Endothelial cell of umbilical vein (primary cell): ENCODE measurements around the gene ANKRD34A. TPM values are rescaled to one million over a fixed set of nuclear protein-coding genes. Genes with fewer than 3 reads are reported as not detected.

Experiments used
- BruUV-seq: library from RNA; stranded (reverse); fragments of 400-500 nt; replicated peaks from 2 replicates; lab custom pipeline; 2021; lab: Mats Ljungman, UMichigan
- CTCF ChIA-PET: fragments of 300-600, 350-600 bp; sonication (Branson Sonifier 250); formaldehyde crosslinking; loops from one replicate; lab custom pipeline; 2021; ENCODE audit warnings: antibody characterized with exemption, inconsistent platforms; lab: Charles Lee
- POLR2A ChIA-PET: fragments of 300-600, 350-600 bp; sonication (Branson Sonifier 250); formaldehyde crosslinking; loops from one replicate; lab custom pipeline; 2021; ENCODE audit warnings: antibody characterized with exemption, inconsistent platforms; lab: Charles Lee
- DNase-seq: peaks from one replicate; pipeline ENCODE4 v3.0.0-alpha.2; 2011; ENCODE audit warnings: low read depth, low spot score
- FAIRE-seq: peaks from 2 replicates; lab custom pipeline; 2011; peaks lifted over from hg19 to GRCh38; lab: Jason Lieb, UNC
- H2AFZ ChIP-seq: 2 replicates; pipeline ENCODE4 v1.6.0; 2012; ENCODE audit warnings: low read depth, low read length, control low read depth, inconsistent platforms
- H3K27ac ChIP-seq: 2 replicates; pipeline ENCODE4 v1.5.1; 2011; ENCODE audit warnings: low read depth, mild to moderate bottlenecking, control low read depth, low read length, moderate library complexity; ENCODE audit not compliant: insufficient read depth
- H3K27me3 ChIP-seq, 2 experiments: 2 replicates each; pipeline versions ENCODE4 v1.6.0 to v1.6.1; 2011; ENCODE audit warnings: low read length in 2 of 2, mixed read lengths in 1 of 2; ENCODE audit not compliant: control insufficient read depth in 2 of 2, insufficient read depth in 2 of 2
- H3K36me3 ChIP-seq, 2 experiments: 2 replicates in 1 of 2; 3 replicates in 1 of 2; pipeline ENCODE4 v1.5.1; 2011; ENCODE audit warnings: low read length in 2 of 2, mild to moderate bottlenecking in 1 of 2, moderate library complexity in 1 of 2; ENCODE audit not compliant: control insufficient read depth in 2 of 2, insufficient read depth in 2 of 2; ENCODE audit errors: extremely low read depth in 1 of 2
- H3K4me1 ChIP-seq: 3 replicates; pipeline ENCODE4 v1.5.1; 2011; ENCODE audit warnings: mild to moderate bottlenecking, low read length; ENCODE audit not compliant: control insufficient read depth, insufficient read depth; ENCODE audit errors: extremely low read depth
- H3K4me2 ChIP-seq: 2 replicates; pipeline ENCODE4 v1.6.1; 2011; ENCODE audit warnings: low read length, control low read depth, mixed read lengths; ENCODE audit not compliant: insufficient read depth
- H3K4me3 ChIP-seq, 3 experiments: fragments of 200-600 bp in 1 of 3; sonication (generic), shearing (Covaris generic) in 1 of 3; replicated peaks in 1 of 3; 2 replicates each; pipeline ENCODE4 v1.5.1; 2011 to 2016; ENCODE audit warnings: control low read depth in 3 of 3, low read length in 3 of 3, mild to moderate bottlenecking in 2 of 3, inconsistent platforms in 1 of 3, low read depth in 1 of 3, moderate library complexity in 1 of 3; ENCODE audit not compliant: insufficient read depth in 1 of 3
- H3K79me2 ChIP-seq: 2 replicates; pipeline ENCODE4 v1.6.0; 2012; ENCODE audit warnings: low read length, inconsistent platforms; ENCODE audit not compliant: control insufficient read depth, insufficient read depth
- H3K9ac ChIP-seq: replicated peaks from 2 replicates; pipeline ENCODE3; 2011; ENCODE audit warnings: low read length, control low read depth; ENCODE audit not compliant: insufficient read depth; ENCODE audit errors: extremely low read depth
- H3K9me1 ChIP-seq: replicated peaks from 3 replicates; pipeline ENCODE4 v1.6.0; 2011; ENCODE audit warnings: mild to moderate bottlenecking, low read length; ENCODE audit not compliant: control insufficient read depth, insufficient read depth; ENCODE audit errors: extremely low read depth
- H3K9me3 ChIP-seq: replicated peaks from 2 replicates; pipeline ENCODE4 v1.5.1; 2012; ENCODE audit warnings: low read length, inconsistent platforms; ENCODE audit not compliant: control insufficient read depth, insufficient read depth
- H4K20me1 ChIP-seq: replicated peaks from 2 replicates; pipeline ENCODE3; 2011; ENCODE audit warnings: mild to moderate bottlenecking, low read length; ENCODE audit not compliant: control insufficient read depth, insufficient read depth; ENCODE audit errors: extremely low read depth
- EZH2 ChIP-seq: IDR thresholded peaks from 2 replicates; pipeline ENCODE4 v1.6.1; 2012; ENCODE audit warnings: borderline replicate concordance, low read depth, mild to moderate bottlenecking, moderate library complexity, low read length, inconsistent platforms; ENCODE audit not compliant: severe bottlenecking
- FOS ChIP-seq: IDR thresholded peaks from 2 replicates; pipeline ENCODE4 v1.6.1; 2011; ENCODE audit warnings: mild to moderate bottlenecking, low read length, moderate library complexity, borderline replicate concordance; ENCODE audit not compliant: insufficient read depth
- GATA2 ChIP-seq: IDR thresholded peaks from 2 replicates; pipeline ENCODE4 v1.7.0; 2011; ENCODE audit warnings: low read depth, mild to moderate bottlenecking, moderate library complexity, mixed read lengths, low read length; ENCODE audit not compliant: insufficient read length, insufficient read depth
- JUN ChIP-seq: IDR thresholded peaks from 2 replicates; pipeline ENCODE4 v1.6.1; 2011; ENCODE audit warnings: borderline replicate concordance, low read depth; ENCODE audit not compliant: insufficient read length, insufficient read depth
- MYC ChIP-seq: IDR thresholded peaks from one replicate; pipeline ENCODE4 v1.6.1; 2011; ENCODE audit warnings: mild to moderate bottlenecking, low read depth, low read length
- POLR2A ChIP-seq: IDR thresholded peaks from 2 replicates; pipeline ENCODE4 v1.6.1; 2012; ENCODE audit warnings: low read depth, mild to moderate bottlenecking, control low read depth, low read length
- POLR2AphosphoS5 ChIP-seq: IDR thresholded peaks from 2 replicates; pipeline ENCODE4 v1.6.1; 2012; ENCODE audit warnings: low read depth, mild to moderate bottlenecking, control low read depth, low read length, moderate library complexity; ENCODE audit not compliant: insufficient read depth
- dilution Hi-C: fragments of 300-500 bp; cut with MboI; formaldehyde crosslinking; loops from one replicate; pipeline ENCODE4 v1.15.0; 2019; ENCODE audit warnings: low sequenced_read_pairs; ENCODE audit not compliant: extremely low pct_ligation_motif_present
- intact Hi-C: fragments of 100-400 bp; cut with micrococcal nuclease; formaldehyde crosslinking; loops from one replicate; pipeline ENCODE4 v1.10.0; 2022
- polyA plus RNA-seq, 4 experiments: library from polyadenylated mRNA; depleted of rRNA in 3 of 4; stranded (reverse) in 3 of 4; unstranded in 1 of 4; fragments of >200 nt; gene quantifications; 2 replicates each; pipeline versions ENCODE4 v1.2.1 to v1.2.3, GENCODE V29; 2011 to 2012; ENCODE audit warnings: missing spikeins in 1 of 4
- total RNA-seq: library from RNA; stranded (reverse); gene quantifications from 2 replicates; pipeline ENCODE4 v1.2.3, GENCODE V29; 2021
- TF ChIP-seq, protein P1 (sequence below), 2 donors: IDR thresholded peaks; 1 replicate in 1 of 2; 2 replicates in 1 of 2; pipeline ENCODE4 v1.5.1; 2011; ENCODE audit warnings: low read length in 2 of 2, mild to moderate bottlenecking in 2 of 2, moderate library complexity in 2 of 2, control low read depth in 1 of 2, inconsistent platforms in 1 of 2, low read depth in 1 of 2; ENCODE audit not compliant: insufficient read depth in 1 of 2; ENCODE audit errors: extremely low read depth in 1 of 2
- TF ChIP-seq, protein P2 (sequence below): IDR thresholded peaks from 2 replicates; pipeline ENCODE4 v1.6.1; 2011; ENCODE audit not compliant: insufficient read depth, insufficient read length

Gene ANKRD34A
- total and polyA plus RNA-seq, 2 donors (not counting 3 experiments of a cell fraction or from before 2014, with no cell fraction given): 0.24 to 0.43 TPM

DNA sequence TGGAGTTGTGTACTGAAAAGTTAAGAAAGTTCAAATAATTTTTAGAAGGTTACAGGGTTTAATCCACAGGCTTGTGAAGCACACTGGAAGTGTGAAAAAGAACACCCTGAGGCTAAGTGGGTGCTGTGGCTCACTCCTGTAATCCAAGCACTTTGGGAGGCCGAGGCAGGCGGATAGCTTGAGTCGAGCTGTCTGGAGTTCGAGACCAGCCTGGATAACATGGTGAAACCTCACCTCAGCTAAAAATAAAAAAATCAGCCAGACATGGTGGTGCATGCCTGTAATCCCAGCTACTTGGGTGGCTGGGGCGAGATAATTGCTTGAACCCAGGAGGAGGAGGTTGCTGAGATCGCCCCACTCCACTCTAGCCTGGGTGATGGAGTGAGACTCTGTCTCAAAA is 22.2 kb upstream of the ANKRD34A start:
- FAIRE-seq (no peak), DNase-seq (no peak)
- Histone ChIP-seq H3K27ac (no peak overlapping the region), H3K9me3 (no peaks in the 10 kb centered on the region), H2AFZ (no peak overlapping the region), H4K20me1 (no peaks in the 10 kb centered on the region), H3K79me2 (no peaks in the 10 kb centered on the region), H3K9ac (no peak overlapping the region), H3K4me1 (peaks cover 12% of the 10 kb centered on the region), H3K36me3 (no peaks in the 10 kb centered on the region), H3K27me3 (no peaks in the 10 kb centered on the region), H3K4me3 (no peak overlapping the region), H3K9me1 (no peaks in the 10 kb centered on the region), H3K4me2 (no peak overlapping the region)
- intact Hi-C loops: no loop called here
- CTCF ChIA-PET: interaction anchor here (20.0 kb wide), 1 partner anchor 20 kb away, joined by 496 read pairs; no protein-coding TSS in a partner anchor
- no TSS peak for BruUV-seq
- dilution Hi-C loops: no loop called here
- TF ChIP-seq GATA2 (no peak), POLR2AphosphoS5 (no peak), JUN (no peak), EZH2 (no peak), MYC (no peak), FOS (no peak), POLR2A (no peak)
- TF ChIP-seq, protein P1, sequence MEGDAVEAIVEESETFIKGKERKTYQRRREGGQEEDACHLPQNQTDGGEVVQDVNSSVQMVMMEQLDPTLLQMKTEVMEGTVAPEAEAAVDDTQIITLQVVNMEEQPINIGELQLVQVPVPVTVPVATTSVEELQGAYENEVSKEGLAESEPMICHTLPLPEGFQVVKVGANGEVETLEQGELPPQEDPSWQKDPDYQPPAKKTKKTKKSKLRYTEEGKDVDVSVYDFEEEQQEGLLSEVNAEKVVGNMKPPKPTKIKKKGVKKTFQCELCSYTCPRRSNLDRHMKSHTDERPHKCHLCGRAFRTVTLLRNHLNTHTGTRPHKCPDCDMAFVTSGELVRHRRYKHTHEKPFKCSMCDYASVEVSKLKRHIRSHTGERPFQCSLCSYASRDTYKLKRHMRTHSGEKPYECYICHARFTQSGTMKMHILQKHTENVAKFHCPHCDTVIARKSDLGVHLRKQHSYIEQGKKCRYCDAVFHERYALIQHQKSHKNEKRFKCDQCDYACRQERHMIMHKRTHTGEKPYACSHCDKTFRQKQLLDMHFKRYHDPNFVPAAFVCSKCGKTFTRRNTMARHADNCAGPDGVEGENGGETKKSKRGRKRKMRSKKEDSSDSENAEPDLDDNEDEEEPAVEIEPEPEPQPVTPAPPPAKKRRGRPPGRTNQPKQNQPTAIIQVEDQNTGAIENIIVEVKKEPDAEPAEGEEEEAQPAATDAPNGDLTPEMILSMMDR (IDR thresholded peaks at IDR 0.05; ENCODE audit: extremely low read depth in 1 of 2, insufficient read depth in 1 of 2, low read depth in 1 of 2, low read length in 2 of 2): no peak
- TF ChIP-seq, protein P2, sequence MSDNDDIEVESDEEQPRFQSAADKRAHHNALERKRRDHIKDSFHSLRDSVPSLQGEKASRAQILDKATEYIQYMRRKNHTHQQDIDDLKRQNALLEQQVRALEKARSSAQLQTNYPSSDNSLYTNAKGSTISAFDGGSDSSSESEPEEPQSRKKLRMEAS: no peak
- POLR2A ChIA-PET: no interaction called here
